ENCODE results near the gene ERBB2. TPM values are rescaled to one million over a fixed set of nuclear protein-coding genes. Genes with fewer than 3 reads are reported as not detected.
"Not testable (repeated sequence)": the region's sequence is repeated elsewhere in the genome, so short reads cannot be mapped to it uniquely, and the experiment has no call there.

The ERBB2 gene
- total and polyA plus RNA-seq, 4 donors = 32.8 to 92.5 (median 49.0) TPM

- H3K4me1 ChIP-seq (ENCODE audit: control insufficient read depth, insufficient read depth, low read length) = peaks cover 28% of the 10 kb centered on the region
- WGBS (ENCODE audit: insufficient coverage) = 87% methylated on average over 20 of the region's 21 CpGs
- H3K27ac ChIP-seq (ENCODE audit: low read depth, low read length) = no peak overlapping the region
- no peak overlapping the region for H3K4me3 ChIP-seq (ENCODE audit: low read depth, low read length)
- H3K27me3 ChIP-seq (ENCODE audit: control insufficient read depth, insufficient read depth, low read length) = peaks cover 48% of the 10 kb centered on the region
- H3K36me3 ChIP-seq (ENCODE audit: control insufficient read depth, insufficient read depth, low read length) = no peaks in the 10 kb centered on the region
- no peak for DNase-seq (ENCODE audit: low read depth in 4 of 6, low spot score in 6 of 6)
- H3K9me3 ChIP-seq (ENCODE audit: control insufficient read depth, insufficient read depth, low read length) = no peaks in the 10 kb centered on the region
These were observed 43.1 kb downstream of the ERBB2 start for GRCh38 chr17:39742856-39743436.

GRCh38 chr17:39744075-39744835, 44.4 kb downstream of the ERBB2 start:
- WGBS (ENCODE audit: insufficient coverage) = 94% methylated on average over 15 of the region's 16 CpGs
- no peak for DNase-seq (ENCODE audit: low read depth in 4 of 6, low spot score in 6 of 6)
- Histone ChIP-seq H3K36me3 (ENCODE audit: control insufficient read depth, insufficient read depth, low read length) (no peaks in the 10 kb centered on the region), H3K4me1 (ENCODE audit: control insufficient read depth, insufficient read depth, low read length) (peaks cover 16% of the 10 kb centered on the region), H3K4me3 (ENCODE audit: low read depth, low read length) (no peak overlapping the region), H3K27ac (ENCODE audit: low read depth, low read length) (no peak overlapping the region), H3K9me3 (ENCODE audit: control insufficient read depth, insufficient read depth, low read length) (no peaks in the 10 kb centered on the region), H3K27me3 (ENCODE audit: control insufficient read depth, insufficient read depth, low read length) (peaks cover 36% of the 10 kb centered on the region)

GRCh38 chr17:39744836-39745215, 45.0 kb downstream of the ERBB2 start:
- no peaks in the 10 kb centered on the region for H3K36me3 ChIP-seq (ENCODE audit: control insufficient read depth, insufficient read depth, low read length)
- H3K9me3 ChIP-seq (ENCODE audit: control insufficient read depth, insufficient read depth, low read length) = no peaks in the 10 kb centered on the region
- WGBS (ENCODE audit: insufficient coverage) = 87% methylated on average over 5 of the region's 8 CpGs
- no peak for DNase-seq (ENCODE audit: low read depth in 4 of 6, low spot score in 6 of 6)
- H3K27me3 ChIP-seq (ENCODE audit: control insufficient read depth, insufficient read depth, low read length) = peaks cover 30% of the 10 kb centered on the region
- H3K4me3 ChIP-seq (ENCODE audit: low read depth, low read length) = no peak overlapping the region
- peaks cover 10% of the 10 kb centered on the region for H3K4me1 ChIP-seq (ENCODE audit: control insufficient read depth, insufficient read depth, low read length)
- H3K27ac ChIP-seq (ENCODE audit: low read depth, low read length) = no peak overlapping the region

GRCh38 chr17:39745335-39746144, 45.7 kb downstream of the ERBB2 start:
- Histone ChIP-seq H3K36me3 (ENCODE audit: control insufficient read depth, insufficient read depth, low read length) (no peaks in the 10 kb centered on the region), H3K27me3 (ENCODE audit: control insufficient read depth, insufficient read depth, low read length) (peaks cover 23% of the 10 kb centered on the region), H3K4me1 (ENCODE audit: control insufficient read depth, insufficient read depth, low read length) (peaks cover 9% of the 10 kb centered on the region), H3K9me3 (ENCODE audit: control insufficient read depth, insufficient read depth, low read length) (no peaks in the 10 kb centered on the region), H3K4me3 (ENCODE audit: low read depth, low read length) (no peak overlapping the region), H3K27ac (ENCODE audit: low read depth, low read length) (no peak overlapping the region)
- no peak for DNase-seq (ENCODE audit: low read depth in 4 of 6, low spot score in 6 of 6)
- WGBS (ENCODE audit: insufficient coverage) = 90% methylated on average over 12 of the region's 23 CpGs

- peaks cover 10% of the 10 kb centered on the region for H3K4me1 ChIP-seq (ENCODE audit: control insufficient read depth, insufficient read depth, low read length)
- H3K9me3 ChIP-seq (ENCODE audit: control insufficient read depth, insufficient read depth, low read length) = no peaks in the 10 kb centered on the region
- H3K36me3 ChIP-seq (ENCODE audit: control insufficient read depth, insufficient read depth, low read length) = no peaks in the 10 kb centered on the region
- DNase-seq (ENCODE audit: low read depth in 4 of 6, low spot score in 6 of 6) = no peak
- 90% methylated on average over 4 of the region's 7 CpGs for WGBS (ENCODE audit: insufficient coverage)
- H3K27me3 ChIP-seq (ENCODE audit: control insufficient read depth, insufficient read depth, low read length) = peaks cover 17% of the 10 kb centered on the region
- H3K4me3 ChIP-seq (ENCODE audit: low read depth, low read length) = no peak overlapping the region
- H3K27ac ChIP-seq (ENCODE audit: low read depth, low read length) = no peak overlapping the region
These were observed 46.2 kb downstream of the ERBB2 start for GRCh38 chr17:39746145-39746461.

GRCh38 chr17:39747745-39748144, 47.9 kb downstream of the ERBB2 start:
- peaks cover 19% of the 10 kb centered on the region for H3K4me1 ChIP-seq (ENCODE audit: control insufficient read depth, insufficient read depth, low read length)
- no peaks in the 10 kb centered on the region for H3K9me3 ChIP-seq (ENCODE audit: control insufficient read depth, insufficient read depth, low read length)
- H3K36me3 ChIP-seq (ENCODE audit: control insufficient read depth, insufficient read depth, low read length) = no peaks in the 10 kb centered on the region
- no peak for DNase-seq (ENCODE audit: low read depth in 4 of 6, low spot score in 6 of 6)
- no peak overlapping the region for H3K4me3 ChIP-seq (ENCODE audit: low read depth, low read length)
- H3K27ac ChIP-seq (ENCODE audit: low read depth, low read length) = no peak overlapping the region
- peaks cover 8% of the 10 kb centered on the region for H3K27me3 ChIP-seq (ENCODE audit: control insufficient read depth, insufficient read depth, low read length)
- whole genome bisulfite sequencing (ENCODE audit: insufficient coverage) = 100% methylated on average over 2 of the region's 4 CpGs

- not testable (repeated sequence) for H3K27ac ChIP-seq (ENCODE audit: low read depth, low read length); H3K27me3 ChIP-seq (ENCODE audit: control insufficient read depth, insufficient read depth, low read length); H3K36me3 ChIP-seq (ENCODE audit: control insufficient read depth, insufficient read depth, low read length); H3K4me3 ChIP-seq (ENCODE audit: low read depth, low read length); H3K9me3 ChIP-seq (ENCODE audit: control insufficient read depth, insufficient read depth, low read length); DNase-seq (ENCODE audit: low read depth in 4 of 6, low spot score in 6 of 6)
- peaks cover 26% of the 10 kb centered on the region for H3K4me1 ChIP-seq (ENCODE audit: control insufficient read depth, insufficient read depth, low read length)
- WGBS (ENCODE audit: insufficient coverage) = 91% methylated on average over 2 of the region's 8 CpGs
These were observed 48.7 kb downstream of the ERBB2 start for GRCh38 chr17:39748444-39749034.

GRCh38 chr17:39750131-39751015, 50.5 kb downstream of the ERBB2 start:
- H3K4me3 ChIP-seq (ENCODE audit: low read depth, low read length) = no peak overlapping the region
- WGBS (ENCODE audit: insufficient coverage) = 74% methylated on average over 9 of the region's 9 CpGs
- H3K27ac ChIP-seq (ENCODE audit: low read depth, low read length) = no peak overlapping the region
- DNase-seq (ENCODE audit: low read depth in 4 of 6, low spot score in 6 of 6) = no peak
- peaks cover 38% of the 10 kb centered on the region for H3K4me1 ChIP-seq (ENCODE audit: control insufficient read depth, insufficient read depth, low read length)
- no peaks in the 10 kb centered on the region for H3K27me3 ChIP-seq (ENCODE audit: control insufficient read depth, insufficient read depth, low read length)
- H3K9me3 ChIP-seq (ENCODE audit: control insufficient read depth, insufficient read depth, low read length) = no peaks in the 10 kb centered on the region
- H3K36me3 ChIP-seq (ENCODE audit: control insufficient read depth, insufficient read depth, low read length) = no peaks in the 10 kb centered on the region

GRCh38 chr17:39751016-39751543, 51.2 kb downstream of the ERBB2 start:
- no peak overlapping the region for H3K27ac ChIP-seq (ENCODE audit: low read depth, low read length)
- no peaks in the 10 kb centered on the region for H3K9me3 ChIP-seq (ENCODE audit: control insufficient read depth, insufficient read depth, low read length)
- WGBS (ENCODE audit: insufficient coverage) = 74% methylated on average over 2 of the region's 5 CpGs
- H3K36me3 ChIP-seq (ENCODE audit: control insufficient read depth, insufficient read depth, low read length) = no peaks in the 10 kb centered on the region
- no peaks in the 10 kb centered on the region for H3K27me3 ChIP-seq (ENCODE audit: control insufficient read depth, insufficient read depth, low read length)
- H3K4me3 ChIP-seq (ENCODE audit: low read depth, low read length) = no peak overlapping the region
- DNase-seq (ENCODE audit: low read depth in 4 of 6, low spot score in 6 of 6) = no peak
- H3K4me1 ChIP-seq (ENCODE audit: control insufficient read depth, insufficient read depth, low read length) = peaks cover 40% of the 10 kb centered on the region
